ENCODE measurements around the gene RBM47.

DNA sequence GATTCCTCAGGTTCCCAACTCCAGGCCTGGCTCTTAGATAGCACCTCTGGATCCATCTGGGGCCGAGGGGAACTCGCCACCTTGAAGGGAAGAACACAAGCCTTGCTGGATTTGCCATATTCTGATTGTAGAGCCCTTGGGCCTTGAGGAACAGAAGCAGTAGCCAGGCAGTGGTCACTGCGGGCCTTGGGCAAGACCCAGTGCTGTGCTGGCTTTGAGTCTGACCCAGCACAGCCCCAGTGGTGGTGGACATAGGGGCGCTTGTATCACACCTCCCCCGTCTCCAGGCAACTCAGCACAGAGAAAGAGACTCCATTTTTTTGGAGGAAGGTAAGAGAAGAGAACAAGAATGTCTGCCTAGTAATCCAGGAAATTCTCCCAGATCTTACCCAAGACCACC, 249.0 kb downstream of the RBM47 start:
- TF ChIP-seq, protein P1, sequence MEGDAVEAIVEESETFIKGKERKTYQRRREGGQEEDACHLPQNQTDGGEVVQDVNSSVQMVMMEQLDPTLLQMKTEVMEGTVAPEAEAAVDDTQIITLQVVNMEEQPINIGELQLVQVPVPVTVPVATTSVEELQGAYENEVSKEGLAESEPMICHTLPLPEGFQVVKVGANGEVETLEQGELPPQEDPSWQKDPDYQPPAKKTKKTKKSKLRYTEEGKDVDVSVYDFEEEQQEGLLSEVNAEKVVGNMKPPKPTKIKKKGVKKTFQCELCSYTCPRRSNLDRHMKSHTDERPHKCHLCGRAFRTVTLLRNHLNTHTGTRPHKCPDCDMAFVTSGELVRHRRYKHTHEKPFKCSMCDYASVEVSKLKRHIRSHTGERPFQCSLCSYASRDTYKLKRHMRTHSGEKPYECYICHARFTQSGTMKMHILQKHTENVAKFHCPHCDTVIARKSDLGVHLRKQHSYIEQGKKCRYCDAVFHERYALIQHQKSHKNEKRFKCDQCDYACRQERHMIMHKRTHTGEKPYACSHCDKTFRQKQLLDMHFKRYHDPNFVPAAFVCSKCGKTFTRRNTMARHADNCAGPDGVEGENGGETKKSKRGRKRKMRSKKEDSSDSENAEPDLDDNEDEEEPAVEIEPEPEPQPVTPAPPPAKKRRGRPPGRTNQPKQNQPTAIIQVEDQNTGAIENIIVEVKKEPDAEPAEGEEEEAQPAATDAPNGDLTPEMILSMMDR (IDR thresholded peaks at IDR 0.05): no peak
- no peak for TF ChIP-seq ZFX (IDR thresholded peaks at IDR 0.05; ENCODE audit: borderline replicate concordance)
